Body of pancreas (tissue), 4 donors: ENCODE measurements around the gene OR9A4. TPM values are rescaled to one million over a fixed set of nuclear protein-coding genes. Genes with fewer than 3 reads are reported as not detected.
"Not testable (repeated sequence)": the region's sequence is repeated elsewhere in the genome, so short reads cannot be mapped to it uniquely, and the experiment has no call there.

Experiments used
- ATAC-seq: fragments of 150-250 bp; one replicate; pipeline ENCODE4 v1.9.1; 2016
- DNase-seq, 4 donors: peaks; one replicate each; pipeline ENCODE4 v3.0.0-alpha.2; 2019
- H3K27ac ChIP-seq, 4 donors: fragments of 200-600 bp; sonication (generic); 1 replicate in 3 of 4; 2 replicates in 1 of 4; pipeline versions ENCODE4 v1.5.1 to v1.6.1; 2016 to 2019; ENCODE audit warnings: mild to moderate bottlenecking in 1 of 4, mixed read lengths in 1 of 4, moderate library complexity in 1 of 4
- H3K27me3 ChIP-seq, 2 donors: fragments of 200-600 bp; sonication (generic); one replicate each; pipeline ENCODE4 v1.6.0; 2016; ENCODE audit warnings: mild to moderate bottlenecking in 1 of 2
- H3K36me3 ChIP-seq, 2 donors: fragments of 200-600 bp; sonication (generic); replicated peaks in 1 of 2; 2 replicates each; pipeline ENCODE4 v1.5.1; 2016; ENCODE audit warnings: low read depth in 2 of 2; ENCODE audit not compliant: insufficient read depth in 1 of 2
- H3K4me1 ChIP-seq: fragments of 200-600 bp; sonication (generic); one replicate; pipeline ENCODE4 v1.6.0; 2016
- H3K4me3 ChIP-seq, 2 donors: fragments of 200-600 bp; sonication (generic); 1 replicate in 1 of 2; 2 replicates in 1 of 2; pipeline ENCODE4 v1.5.1; 2016 to 2019
- H3K9me3 ChIP-seq, 3 donors: fragments of 200-600 bp; sonication (generic); 1 replicate in 2 of 3; 2 replicates in 1 of 3; pipeline ENCODE4 v1.5.1; 2016
- POLR2A ChIP-seq, 3 donors: fragments of 450-650 bp; IDR thresholded peaks; one replicate each; pipeline ENCODE4 v1.6.1; 2016; ENCODE audit warnings: antibody characterized with exemption in 3 of 3, mild to moderate bottlenecking in 2 of 3
- WGBS, 2 donors: methylation state at CpG; one replicate each; pipeline ENCODE4 v1.1.5; 2017; 5-methylcytosine and 5-hydroxymethylcytosine counted together
- intact Hi-C: fragments of 100-400 bp; cut with DNase I; formaldehyde crosslinking; loops from one replicate; pipeline ENCODE4 v1.15.1; 2023
- total RNA-seq, 2 donors: library from RNA; depleted of rRNA; stranded (reverse); fragments of >200 nt; gene quantifications; one replicate each; pipeline ENCODE4 v1.1.0, GENCODE V29; 2016
- TF ChIP-seq, protein P1 (sequence below), 7 experiments: fragments of 450-650 bp in 4 of 7; fragments of 200-600 bp in 3 of 7; sonication (generic) in 3 of 7; IDR thresholded peaks; one replicate each; pipeline ENCODE4 v1.5.1; 2016 to 2019; ENCODE audit warnings: antibody characterized with exemption in 7 of 7

The OR9A4 gene
- total RNA-seq, 2 donors from 2014 or later, result not detected

- intact Hi-C loops, result no loop called here
- no peaks in the 10 kb centered on the region for H3K4me1 ChIP-seq
- no peaks in the 10 kb centered on the region for H3K9me3 ChIP-seq
- 93 to 96% methylated on average over 1 of the region's 1 CpG for WGBS, 2 donors
- no peak overlapping the region for H3K4me3 ChIP-seq
- no peak overlapping the region for H3K27ac ChIP-seq
- DNase-seq (no peak), ATAC-seq (no peak)
- no peak for TF ChIP-seq POLR2A (IDR thresholded peaks at IDR 0.05)
- TF ChIP-seq, protein P1, sequence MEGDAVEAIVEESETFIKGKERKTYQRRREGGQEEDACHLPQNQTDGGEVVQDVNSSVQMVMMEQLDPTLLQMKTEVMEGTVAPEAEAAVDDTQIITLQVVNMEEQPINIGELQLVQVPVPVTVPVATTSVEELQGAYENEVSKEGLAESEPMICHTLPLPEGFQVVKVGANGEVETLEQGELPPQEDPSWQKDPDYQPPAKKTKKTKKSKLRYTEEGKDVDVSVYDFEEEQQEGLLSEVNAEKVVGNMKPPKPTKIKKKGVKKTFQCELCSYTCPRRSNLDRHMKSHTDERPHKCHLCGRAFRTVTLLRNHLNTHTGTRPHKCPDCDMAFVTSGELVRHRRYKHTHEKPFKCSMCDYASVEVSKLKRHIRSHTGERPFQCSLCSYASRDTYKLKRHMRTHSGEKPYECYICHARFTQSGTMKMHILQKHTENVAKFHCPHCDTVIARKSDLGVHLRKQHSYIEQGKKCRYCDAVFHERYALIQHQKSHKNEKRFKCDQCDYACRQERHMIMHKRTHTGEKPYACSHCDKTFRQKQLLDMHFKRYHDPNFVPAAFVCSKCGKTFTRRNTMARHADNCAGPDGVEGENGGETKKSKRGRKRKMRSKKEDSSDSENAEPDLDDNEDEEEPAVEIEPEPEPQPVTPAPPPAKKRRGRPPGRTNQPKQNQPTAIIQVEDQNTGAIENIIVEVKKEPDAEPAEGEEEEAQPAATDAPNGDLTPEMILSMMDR (IDR thresholded peaks at IDR 0.05), result no peak
- no peaks in the 10 kb centered on the region for H3K27me3 ChIP-seq
- no peaks in the 10 kb centered on the region for H3K36me3 ChIP-seq
Measured at GRCh38 chr7:141889321-141889720, 26.9 kb upstream of the OR9A4 start.

GRCh38 chr7:141891336-141891735 is 24.9 kb upstream of the OR9A4 start:
- TF ChIP-seq POLR2A (IDR thresholded peaks at IDR 0.05), result no peak
- TF ChIP-seq, protein P1 (IDR thresholded peaks at IDR 0.05), result no peak
- no peaks in the 10 kb centered on the region for H3K27me3 ChIP-seq
- WGBS, 2 donors, result 66 to 74% methylated on average over 3 of the region's 3 CpGs

DNA sequence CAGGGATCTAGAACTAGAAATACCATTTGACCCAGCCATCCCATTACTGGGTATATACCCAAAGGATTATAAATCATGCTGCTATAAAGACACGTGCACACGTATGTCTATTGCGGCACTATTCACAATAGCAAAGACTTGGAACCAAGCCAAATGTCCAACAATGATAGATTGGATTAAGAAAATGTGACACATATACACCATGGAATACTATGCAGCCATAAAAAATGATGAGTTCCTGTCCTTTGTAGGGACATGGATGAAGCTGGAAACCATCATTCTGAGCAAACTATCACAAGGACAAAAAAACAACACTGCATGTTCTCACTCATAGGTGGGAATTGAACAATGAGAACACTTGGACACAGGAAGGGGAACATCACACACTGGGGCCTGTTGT is 16.8 kb upstream of the OR9A4 start:
- intact Hi-C loops, ATAC-seq: not testable (repeated sequence)
- 93 to 100% methylated on average over 3 of the region's 3 CpGs for WGBS, 2 donors

More at GRCh38 chr7:141891336-141891735, 24.9 kb upstream of the OR9A4 start:
- Histone ChIP-seq H3K4me3 (no peak overlapping the region), H3K9me3 (no peaks in the 10 kb centered on the region), H3K27ac (no peak overlapping the region), H3K4me1 (no peaks in the 10 kb centered on the region), H3K36me3 (no peaks in the 10 kb centered on the region)
- DNase-seq (no peak), ATAC-seq (no peak)
- intact Hi-C loops, result no loop called here

GRCh38 chr7:141906285-141906684 is 9.9 kb upstream of the OR9A4 start:
- H3K4me1 ChIP-seq, result no peaks in the 10 kb centered on the region
- TF ChIP-seq, protein P1 (IDR thresholded peaks at IDR 0.05), result no peak
- no peak for TF ChIP-seq POLR2A (IDR thresholded peaks at IDR 0.05)
- no peaks in the 10 kb centered on the region for H3K36me3 ChIP-seq
- no peak for DNase-seq
- no peaks in the 10 kb centered on the region for H3K9me3 ChIP-seq
- H3K27ac ChIP-seq, result no peak overlapping the region
- H3K4me3 ChIP-seq, result no peak overlapping the region
- no peaks in the 10 kb centered on the region for H3K27me3 ChIP-seq
- no peak for ATAC-seq
- intact Hi-C loops, result no loop called here
- WGBS, 2 donors, result 78 to 80% methylated on average over 4 of the region's 4 CpGs

More for the DNA sequence above, 16.8 kb upstream of the OR9A4 start:
- not testable (repeated sequence) for H3K27ac ChIP-seq, H3K9me3 ChIP-seq, H3K4me3 ChIP-seq, DNase-seq, H3K27me3 ChIP-seq, H3K4me1 ChIP-seq, H3K36me3 ChIP-seq

DNA sequence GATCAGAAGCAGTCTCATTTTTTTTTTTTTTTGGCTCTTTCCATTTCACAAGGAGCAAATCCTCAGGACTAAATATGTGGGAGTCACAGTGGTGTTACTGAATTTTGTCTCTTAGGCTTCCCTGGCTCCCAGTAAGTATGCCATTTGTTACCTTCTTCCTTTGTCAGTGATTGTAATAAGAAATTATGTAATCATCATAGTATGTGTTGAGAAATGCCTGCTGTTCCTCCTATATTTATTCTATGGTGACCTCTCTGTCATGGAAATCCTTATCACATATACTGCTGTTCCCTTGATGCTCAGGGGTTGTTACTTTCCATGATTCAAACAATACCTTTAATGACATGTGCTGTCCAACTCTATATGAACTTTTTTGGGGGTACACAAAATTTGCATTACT is 4.8 kb upstream of the OR9A4 start:
- no peaks in the 10 kb centered on the region for H3K9me3 ChIP-seq
- no peak for TF ChIP-seq POLR2A (IDR thresholded peaks at IDR 0.05)
- TF ChIP-seq, protein P1 (IDR thresholded peaks at IDR 0.05), result no peak
- H3K4me3 ChIP-seq, result no peak overlapping the region
- DNase-seq, result no peak
- ATAC-seq, result no peak
- H3K27ac ChIP-seq, result no peak overlapping the region
- no peaks in the 10 kb centered on the region for H3K27me3 ChIP-seq
- no peaks in the 10 kb centered on the region for H3K36me3 ChIP-seq
- intact Hi-C loops, result no loop called here
- H3K4me1 ChIP-seq, result peaks cover 6% of the 10 kb centered on the region
